ENCODE results near the gene SMIM10. TPM values are rescaled to one million over a fixed set of nuclear protein-coding genes. Genes with fewer than 3 reads are reported as not detected.

The SMIM10 gene
- total RNA-seq: 6.8 and 9.2 TPM in 2 replicates

GRCh38 chrX:134990801-134991481, at the start of gene SMIM10:
Gene SMIM10 (plus strand): TSS chrX:134990991. CDS start chrX:134991096, 105 bp downstream.

Other genes with a start within 250 kb of the SMIM10 start
- 10.0 and 10.6 TPM in 2 replicates for gene PABIR2, start 193.8 kb upstream of the SMIM10 start, total RNA-seq
- gene MOSPD1, start 75.7 kb upstream of the SMIM10 start, total RNA-seq: 26.8 and 31.2 TPM in 2 replicates
- gene RTL8B, start 31.6 kb downstream of the SMIM10 start, total RNA-seq: 3.6 and 5.0 TPM in 2 replicates
- 24.3 and 33.4 TPM in 2 replicates for gene RTL8C, start 41.4 kb downstream of the SMIM10 start, total RNA-seq
- 3.0 and 3.8 TPM in 2 replicates for gene RTL8A, start 61.1 kb downstream of the SMIM10 start, total RNA-seq
- 0.99 and 1.5 TPM in 2 replicates for gene SMIM10L2B, start 107.7 kb downstream of the SMIM10 start, total RNA-seq
- not detected in 2 replicates for gene ETDB, start 129.5 kb downstream of the SMIM10 start, total RNA-seq
- gene CT55, start 180.4 kb downstream of the SMIM10 start, total RNA-seq: not detected in 2 replicates

Data from aortic smooth muscle cell (primary cell).